Measurements from ENCODE around the gene C1orf105.
"Not testable (repeated sequence)": the region's sequence is repeated elsewhere in the genome, so short reads cannot be mapped to it uniquely, and the experiment has no call there.

Gene C1orf105, protein sequence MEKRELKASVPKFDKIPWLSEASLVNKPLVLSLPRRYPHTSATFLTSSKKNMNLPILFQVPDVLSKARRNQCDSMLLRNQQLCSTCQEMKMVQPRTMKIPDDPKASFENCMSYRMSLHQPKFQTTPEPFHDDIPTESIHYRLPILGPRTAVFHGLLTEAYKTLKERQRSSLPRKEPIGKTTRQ

DNA sequence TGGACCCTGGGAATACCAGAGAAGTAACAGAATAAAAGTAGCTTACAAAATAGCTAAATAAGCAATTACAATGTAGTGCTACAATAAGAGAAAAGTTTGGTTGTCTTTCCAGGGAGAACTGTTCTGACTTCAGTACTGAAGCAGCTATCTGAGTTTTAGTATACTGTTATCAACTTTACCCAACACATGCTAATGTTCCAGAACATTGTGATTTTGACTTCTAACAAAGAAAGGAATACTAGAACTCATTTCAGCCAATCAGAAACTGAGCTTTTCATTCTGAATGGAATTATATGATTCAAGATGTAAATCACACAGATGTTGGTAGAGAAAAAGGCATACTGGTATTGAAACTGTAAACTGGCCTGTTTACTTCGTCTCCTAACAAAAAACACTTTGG lies at the start of gene C1orf105:
Gene C1orf105, plus strand, starts transcription at position 301 of the 400 bp plus-strand sequence. CDS start 201 bp downstream, outside the sequence.
- DNase-seq = no peak

GRCh38 chr1:172371646-172372045 lies 48.8 kb upstream of the C1orf105 start:
- DNase-seq = not testable (repeated sequence)

DNA sequence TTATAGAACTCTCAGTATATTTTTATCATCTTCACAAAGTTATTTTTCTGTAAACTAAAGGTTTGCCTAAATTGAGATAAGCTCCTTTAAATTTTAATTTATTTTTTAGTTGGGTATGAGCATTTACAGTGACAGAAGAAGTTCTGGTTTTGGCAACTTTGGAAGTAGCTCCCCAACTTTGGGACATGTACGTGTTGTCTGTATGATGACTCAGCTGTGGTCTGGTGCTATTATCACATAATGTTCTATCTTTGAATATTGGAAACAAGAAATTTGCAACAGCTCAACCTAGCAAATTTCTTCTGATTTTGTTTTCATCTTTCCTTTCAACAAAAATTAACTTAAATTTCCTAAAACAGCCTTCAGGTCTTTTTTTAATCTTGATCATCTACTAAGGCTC lies 46.6 kb upstream of the C1orf105 start:
- DNase-seq = no peak

- DNase-seq = no peak
These were observed 45.3 kb upstream of the C1orf105 start for GRCh38 chr1:172375211-172375631.

- no peak for DNase-seq
These were observed 44.1 kb upstream of the C1orf105 start for GRCh38 chr1:172376431-172376830.

- DNase-seq = no peak
These were observed 42.9 kb upstream of the C1orf105 start for GRCh38 chr1:172377565-172377964.

GRCh38 chr1:172378109-172378760 lies 42.2 kb upstream of the C1orf105 start:
- no peak for DNase-seq

GRCh38 chr1:172380441-172381244 lies 39.8 kb upstream of the C1orf105 start:
- DNase-seq = peak; percentile 74

DNA sequence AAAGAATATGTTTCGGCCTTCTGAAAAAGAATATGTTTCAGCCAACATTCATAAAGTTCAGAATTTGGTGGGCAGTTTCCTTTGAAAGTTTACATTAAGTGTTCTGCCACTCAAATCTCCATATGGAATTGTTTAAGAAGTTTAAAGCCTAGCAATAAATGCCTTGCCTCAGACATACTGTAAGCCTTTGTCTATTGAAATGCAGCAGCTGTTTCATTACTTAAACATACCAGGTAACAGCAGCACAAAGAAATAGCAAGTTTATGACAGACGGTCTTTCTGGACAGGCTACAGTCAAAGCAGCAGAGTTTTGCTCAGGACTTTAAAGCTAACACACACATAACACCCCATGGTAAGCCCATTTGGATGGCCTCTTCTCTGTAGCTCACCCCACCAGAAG lies 38.5 kb upstream of the C1orf105 start:
- no peak for DNase-seq

DNA sequence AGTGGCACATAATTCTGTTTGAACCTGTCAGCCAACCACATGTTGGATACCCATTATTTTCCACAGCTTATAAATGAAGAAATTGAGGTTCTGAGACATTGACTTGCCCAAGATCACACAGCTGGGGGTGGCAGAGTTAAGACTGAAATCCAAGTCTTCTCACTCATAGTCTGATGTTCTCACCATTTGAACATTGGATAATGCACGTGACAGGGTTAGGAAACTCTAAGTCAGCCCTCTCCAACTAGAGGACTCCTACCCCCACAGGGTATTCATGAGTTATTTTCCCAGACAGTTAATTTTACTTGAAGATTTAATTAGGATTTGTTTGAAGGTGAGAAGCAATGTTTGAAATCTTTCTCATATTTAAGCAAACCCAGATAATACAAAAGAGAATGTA lies 38.1 kb upstream of the C1orf105 start:
- DNase-seq = no peak

DNA sequence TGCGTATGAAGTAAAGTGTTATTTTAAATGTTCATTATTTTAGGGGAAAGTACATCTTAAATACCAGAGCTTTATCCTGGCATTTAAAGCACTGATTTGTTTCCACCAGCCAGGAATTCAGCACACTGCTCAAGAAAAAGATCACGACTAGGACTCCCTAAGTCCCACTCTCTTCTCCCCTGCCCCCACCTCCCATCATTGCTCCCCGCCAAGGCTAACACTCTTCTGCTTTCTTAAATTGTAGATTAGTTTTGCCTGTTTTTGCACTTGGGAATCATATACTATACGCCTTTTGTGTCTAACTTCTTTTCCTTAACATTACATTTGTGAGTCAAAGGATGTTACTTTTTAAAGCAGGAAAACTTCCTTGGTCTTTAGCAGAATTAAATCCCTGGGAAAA lies 37.5 kb upstream of the C1orf105 start:
- no peak for DNase-seq

DNA sequence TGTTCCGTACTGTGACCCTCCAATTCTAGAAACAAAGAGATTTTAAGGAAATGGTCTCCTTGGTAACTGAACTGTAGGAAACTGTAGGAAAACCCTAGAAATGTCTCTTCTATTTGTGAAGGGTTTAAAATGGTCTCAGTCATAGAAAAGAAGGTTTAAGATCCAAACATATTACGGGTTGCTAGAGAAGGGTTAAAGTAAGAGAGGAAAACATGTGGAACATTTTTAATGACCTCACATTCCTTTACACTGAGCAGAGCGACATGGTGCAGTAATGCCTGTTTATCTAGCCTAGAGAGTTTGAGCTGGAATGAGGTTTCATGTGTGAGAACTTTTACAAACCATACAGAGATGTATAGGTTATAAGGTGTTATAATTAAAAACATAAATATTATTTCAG lies 36.9 kb upstream of the C1orf105 start:
- DNase-seq = no peak

GRCh38 chr1:172384656-172385055 lies 35.8 kb upstream of the C1orf105 start:
- DNase-seq = no peak

GRCh38 chr1:172386046-172386445 lies 34.4 kb upstream of the C1orf105 start:
- DNase-seq = no peak

DNA sequence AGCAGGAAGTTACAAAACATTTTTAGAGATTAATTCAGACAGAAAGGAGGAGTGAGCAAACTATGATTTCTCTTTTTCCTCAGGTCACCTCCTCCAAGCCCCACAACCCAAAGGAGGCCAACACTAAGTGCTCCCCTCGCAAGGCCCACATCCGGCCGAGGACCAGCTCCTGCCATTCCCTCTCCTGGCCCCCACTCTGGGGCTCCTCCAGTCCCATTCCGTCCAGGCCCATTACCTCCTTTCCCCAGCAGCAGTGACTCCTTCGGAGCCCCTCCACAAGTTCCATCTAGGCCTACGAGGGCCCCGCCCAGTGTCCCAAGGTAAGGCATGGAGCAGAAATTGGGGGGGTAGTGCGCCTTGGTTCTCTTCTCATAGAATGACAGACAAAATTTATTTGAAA lies 32.0 kb upstream of the C1orf105 start:
- no peak for DNase-seq

GRCh38 chr1:172390301-172390682 lies 30.2 kb upstream of the C1orf105 start:
- no peak for DNase-seq

DNA sequence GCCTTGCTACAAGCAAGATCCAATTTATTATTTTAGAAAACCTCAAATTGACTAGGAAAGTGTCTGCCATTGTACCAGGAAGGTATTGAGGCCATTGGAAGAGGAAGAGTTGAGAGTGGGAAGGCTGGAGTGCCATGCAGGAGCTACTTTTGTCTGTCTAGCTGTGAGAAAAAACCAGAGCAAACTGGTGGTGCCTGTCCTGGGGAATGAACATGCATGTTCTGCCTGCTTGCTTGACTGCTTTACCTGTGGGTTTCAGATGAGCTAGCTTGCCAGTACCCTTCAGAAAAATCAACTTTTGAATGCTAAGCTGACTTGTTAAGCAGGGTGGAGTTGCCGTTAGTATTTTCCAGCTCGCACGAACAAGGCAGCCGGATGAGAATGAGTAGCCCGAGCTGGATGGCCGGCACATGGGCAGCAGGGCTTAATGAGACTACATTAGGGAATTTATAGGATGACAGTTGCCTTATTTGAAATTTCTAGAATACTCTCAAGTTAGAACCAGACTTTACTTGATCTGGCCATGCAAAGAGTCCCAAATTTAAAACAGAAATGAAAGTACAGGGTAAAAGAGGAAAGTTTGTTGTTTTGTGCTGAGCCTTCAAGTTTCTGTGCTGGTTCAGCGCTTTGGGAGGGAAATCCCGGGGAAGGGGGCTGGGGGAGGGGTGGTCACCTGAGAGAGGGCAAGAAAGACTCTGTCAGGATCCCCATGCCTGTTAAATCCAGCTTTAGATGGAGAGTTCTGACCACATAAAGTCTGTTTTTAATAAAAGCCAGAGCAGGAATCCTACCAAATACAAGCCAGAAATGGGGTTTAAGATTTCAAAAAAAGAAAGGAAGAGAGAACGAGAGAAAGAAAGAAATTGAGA lies 29.6 kb upstream of the C1orf105 start:
- no peak for DNase-seq

DNA sequence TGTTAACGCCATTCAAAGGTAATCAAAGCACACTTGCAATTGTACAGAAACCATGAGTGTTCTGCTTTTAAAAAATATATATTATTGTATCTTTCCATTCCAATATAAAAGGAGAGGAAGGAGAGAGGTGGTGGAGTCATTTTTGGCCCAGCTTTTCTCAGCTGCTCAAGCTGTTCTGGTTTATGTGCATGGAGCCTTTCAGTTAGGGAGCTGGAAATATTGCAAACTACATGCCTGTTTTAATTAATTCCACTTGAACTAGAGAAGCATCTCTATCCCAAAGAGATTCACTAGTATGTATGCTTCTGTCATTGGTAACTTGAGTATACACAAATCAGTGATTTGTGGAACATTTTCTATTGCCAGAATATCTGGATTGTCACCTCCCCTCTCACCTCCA lies 28.5 kb upstream of the C1orf105 start:
- no peak for DNase-seq

- no peak for DNase-seq
These were observed 27.1 kb upstream of the C1orf105 start for GRCh38 chr1:172393354-172393753.

- DNase-seq = peak; percentile 75
These were observed 26.2 kb upstream of the C1orf105 start for GRCh38 chr1:172394141-172394751.

- no peak for DNase-seq
These were observed 25.7 kb upstream of the C1orf105 start for GRCh38 chr1:172394811-172395210.

- DNase-seq = no peak
These were observed 24.9 kb upstream of the C1orf105 start for GRCh38 chr1:172395576-172395975.

GRCh38 chr1:172397221-172397620 lies 23.3 kb upstream of the C1orf105 start:
- DNase-seq = no peak

All from CD4-positive, alpha-beta T cell treated with Interleukin-12 subunit alpha and Interleukin-12 subunit beta, for 1 hour (primary cell).